Testis (tissue), 2 donors: Measurements from ENCODE around the gene CD244.

Source experiments
- POLR2A ChIP-seq: fragments of 450-650 bp; IDR thresholded peaks from one replicate; pipeline ENCODE4 v1.6.1; 2017; ENCODE audit warnings: antibody characterized with exemption, mild to moderate bottlenecking, moderate library complexity
- TF ChIP-seq, protein P1 (sequence below), 3 experiments: fragments of 450-650 bp in 2 of 3; fragments of 200-600 bp in 1 of 3; sonication (generic) in 1 of 3; IDR thresholded peaks; one replicate each; pipeline ENCODE4 v1.5.1; 2016 to 2019; ENCODE audit warnings: antibody characterized with exemption in 3 of 3, mild to moderate bottlenecking in 2 of 3, moderate library complexity in 1 of 3

DNA sequence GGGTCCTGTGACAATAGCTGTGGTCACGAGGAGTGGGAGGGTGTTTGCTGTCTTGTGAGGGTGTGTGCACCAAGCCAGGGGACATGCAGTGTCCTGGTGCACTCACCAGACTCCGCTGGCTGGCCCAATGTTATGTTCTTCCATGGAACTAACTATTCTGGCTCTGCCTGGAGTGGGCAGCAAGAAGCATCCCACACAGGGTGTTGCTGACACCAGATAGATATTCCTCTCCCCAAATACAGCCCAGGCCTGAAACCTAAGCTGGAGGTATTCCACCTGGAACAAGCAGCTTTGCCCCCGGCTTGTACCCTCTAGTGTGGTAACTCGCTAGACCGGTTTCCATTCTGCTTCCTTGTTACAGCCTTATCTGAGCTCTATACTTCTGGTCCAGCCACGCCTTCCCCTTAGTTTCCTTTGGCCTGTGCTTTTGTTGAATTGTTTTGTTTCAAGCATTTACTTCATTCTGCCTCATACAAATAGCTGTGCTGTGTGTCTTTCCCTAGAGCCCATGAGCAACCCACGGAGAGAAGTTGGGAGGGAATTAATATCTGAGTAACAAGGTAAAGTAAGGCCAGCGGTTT lies 81.4 kb downstream of the CD244 start:
- TF ChIP-seq, protein P1, sequence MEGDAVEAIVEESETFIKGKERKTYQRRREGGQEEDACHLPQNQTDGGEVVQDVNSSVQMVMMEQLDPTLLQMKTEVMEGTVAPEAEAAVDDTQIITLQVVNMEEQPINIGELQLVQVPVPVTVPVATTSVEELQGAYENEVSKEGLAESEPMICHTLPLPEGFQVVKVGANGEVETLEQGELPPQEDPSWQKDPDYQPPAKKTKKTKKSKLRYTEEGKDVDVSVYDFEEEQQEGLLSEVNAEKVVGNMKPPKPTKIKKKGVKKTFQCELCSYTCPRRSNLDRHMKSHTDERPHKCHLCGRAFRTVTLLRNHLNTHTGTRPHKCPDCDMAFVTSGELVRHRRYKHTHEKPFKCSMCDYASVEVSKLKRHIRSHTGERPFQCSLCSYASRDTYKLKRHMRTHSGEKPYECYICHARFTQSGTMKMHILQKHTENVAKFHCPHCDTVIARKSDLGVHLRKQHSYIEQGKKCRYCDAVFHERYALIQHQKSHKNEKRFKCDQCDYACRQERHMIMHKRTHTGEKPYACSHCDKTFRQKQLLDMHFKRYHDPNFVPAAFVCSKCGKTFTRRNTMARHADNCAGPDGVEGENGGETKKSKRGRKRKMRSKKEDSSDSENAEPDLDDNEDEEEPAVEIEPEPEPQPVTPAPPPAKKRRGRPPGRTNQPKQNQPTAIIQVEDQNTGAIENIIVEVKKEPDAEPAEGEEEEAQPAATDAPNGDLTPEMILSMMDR (IDR thresholded peaks at IDR 0.05): no peak
- TF ChIP-seq POLR2A: no peak
